IPS-15b (cell line): ENCODE results near the gene ZNF324B.
"Not testable (repeated sequence)": the region's sequence is repeated elsewhere in the genome, so short reads cannot be mapped to it uniquely, and the experiment has no call there.

Source experiments
- H3K27me3 ChIP-seq: one replicate; pipeline ENCODE4 v1.6.1; 2013; ENCODE audit warnings: low read length; ENCODE audit not compliant: control insufficient read depth, insufficient read depth
- H3K36me3 ChIP-seq: one replicate; pipeline ENCODE4 v1.6.1; 2013; ENCODE audit warnings: low read length; ENCODE audit not compliant: control insufficient read depth, insufficient read depth
- H3K4me1 ChIP-seq: one replicate; pipeline ENCODE4 v1.6.1; 2013; ENCODE audit warnings: mild to moderate bottlenecking, low read length; ENCODE audit not compliant: control insufficient read depth, insufficient read depth
- H3K4me3 ChIP-seq: one replicate; pipeline ENCODE4 v1.5.1; 2013; ENCODE audit warnings: low read depth, low read length
- H3K9ac ChIP-seq: one replicate; pipeline ENCODE4 v1.6.1; 2013; ENCODE audit warnings: low read depth, mild to moderate bottlenecking, low read length
- H3K9me3 ChIP-seq: one replicate; pipeline ENCODE4 v1.6.1; 2013; ENCODE audit warnings: mild to moderate bottlenecking, low read length; ENCODE audit not compliant: control insufficient read depth, insufficient read depth

Gene ZNF324B

DNA sequence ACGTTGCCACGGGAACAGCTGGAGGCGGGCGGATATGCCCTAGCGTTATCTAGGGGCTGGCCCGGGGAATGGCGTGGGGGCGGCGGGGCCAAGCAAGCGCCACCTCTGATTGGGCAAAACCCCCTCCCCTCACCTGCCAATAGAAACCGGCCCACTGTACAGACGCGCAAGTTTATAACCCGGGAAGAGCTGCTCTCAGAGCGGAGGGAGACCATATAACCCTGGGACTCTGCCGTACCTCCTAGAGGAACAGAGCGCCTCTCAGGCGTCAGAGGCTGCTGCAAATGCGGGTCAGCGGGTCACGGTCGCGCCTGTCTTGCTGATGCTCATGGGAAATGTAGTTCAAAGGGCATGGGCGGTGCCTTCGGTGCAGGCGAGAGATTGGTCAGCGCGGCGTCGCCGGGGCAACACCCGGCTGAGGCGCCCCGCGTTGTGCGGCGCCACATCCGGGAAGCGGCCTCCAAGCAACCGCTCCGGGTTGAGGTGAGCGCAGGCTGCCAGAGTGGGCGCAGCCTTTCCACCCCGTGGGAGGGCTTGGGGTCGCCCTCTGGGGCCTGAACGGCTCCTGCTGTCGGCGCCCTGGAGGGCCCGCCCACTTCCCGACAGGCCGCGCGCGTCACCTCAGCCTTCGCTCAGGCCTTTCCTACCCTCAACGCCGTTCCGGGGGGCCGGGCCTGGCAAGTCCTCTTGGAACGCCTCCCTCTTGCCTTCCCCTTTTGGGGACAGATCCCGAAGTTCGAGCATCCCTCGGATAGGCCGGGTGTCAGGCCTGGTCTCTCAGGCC is 24.5 kb downstream of the ZNF324B start, which contains the start of gene ZNF446:
ZNF446 (plus strand) TSS at position 639 of the 784 bp plus-strand sequence. CDS start 867 bp downstream, outside the sequence.
- no peaks in the 10 kb centered on the region for H3K9me3 ChIP-seq
- no peaks in the 10 kb centered on the region for H3K27me3 ChIP-seq
- peaks cover 11% of the 10 kb centered on the region for H3K36me3 ChIP-seq

GRCh38 chr19:58476498-58477015 is 25.1 kb downstream of the ZNF324B start:
- Histone ChIP-seq H3K9ac (peak overlapping the region; percentile 85), H3K4me1 (peaks cover 2% of the 10 kb centered on the region), H3K27me3 (no peaks in the 10 kb centered on the region), H3K9me3 (no peaks in the 10 kb centered on the region), H3K36me3 (peaks cover 10% of the 10 kb centered on the region), H3K4me3 (peak overlapping the region; percentile 91)

More for the DNA sequence above, 24.5 kb downstream of the ZNF324B start, which contains the start of gene ZNF446:
- H3K4me1 ChIP-seq: peaks cover 2% of the 10 kb centered on the region
- H3K9ac ChIP-seq: peak within 1 kb of the TSS; percentile 85
- peak within 1 kb of the TSS; percentile 91 for H3K4me3 ChIP-seq

DNA sequence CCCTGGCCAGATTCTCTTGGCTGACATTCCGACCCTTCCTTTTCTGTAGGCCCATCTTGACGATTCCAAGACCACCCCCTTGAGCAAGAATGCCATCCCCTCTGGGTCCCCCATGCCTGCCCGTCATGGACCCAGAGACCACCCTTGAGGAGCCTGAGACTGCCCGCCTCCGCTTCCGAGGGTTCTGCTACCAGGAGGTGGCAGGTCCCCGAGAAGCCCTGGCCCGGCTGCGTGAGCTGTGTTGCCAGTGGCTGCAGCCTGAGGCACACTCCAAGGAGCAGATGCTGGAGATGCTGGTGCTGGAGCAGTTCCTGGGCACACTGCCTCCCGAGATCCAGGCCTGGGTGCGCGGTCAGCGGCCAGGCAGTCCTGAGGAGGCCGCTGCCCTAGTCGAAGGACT is 25.7 kb downstream of the ZNF324B start:
- Histone ChIP-seq H3K4me3 (peak overlapping the region; percentile 91), H3K27me3 (no peaks in the 10 kb centered on the region), H3K9ac (no peak overlapping the region), H3K9me3 (no peaks in the 10 kb centered on the region), H3K4me1 (peaks cover 2% of the 10 kb centered on the region), H3K36me3 (peaks cover 6% of the 10 kb centered on the region)

DNA sequence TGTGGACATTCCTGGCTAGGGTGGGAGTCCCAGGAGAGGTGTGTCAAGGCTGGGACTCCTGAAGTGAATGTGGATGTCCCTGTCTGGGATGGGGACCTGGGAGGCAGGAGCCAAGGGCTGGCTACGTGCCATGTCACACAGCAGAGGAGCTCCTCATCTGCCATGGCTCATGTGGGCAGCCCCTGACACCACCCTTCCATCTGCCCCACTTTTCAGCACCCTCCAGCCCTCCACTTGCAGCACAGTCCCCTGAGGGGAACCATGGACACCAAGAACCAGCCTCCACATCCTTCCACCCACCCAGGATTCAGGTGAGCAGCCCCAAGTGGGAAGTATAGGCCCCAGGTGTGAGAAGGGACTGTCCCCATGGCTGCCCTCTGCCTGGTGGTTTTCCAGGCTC is 26.4 kb downstream of the ZNF324B start:
- Histone ChIP-seq H3K36me3 (peaks cover 3% of the 10 kb centered on the region), H3K9ac (no peak overlapping the region), H3K4me1 (peaks cover 2% of the 10 kb centered on the region), H3K4me3 (no peak overlapping the region), H3K27me3 (no peaks in the 10 kb centered on the region), H3K9me3 (no peaks in the 10 kb centered on the region)

- Histone ChIP-seq H3K9me3 (no peaks in the 10 kb centered on the region), H3K36me3 (peaks cover 3% of the 10 kb centered on the region), H3K27me3 (no peaks in the 10 kb centered on the region), H3K9ac (no peak overlapping the region), H3K4me1 (peaks cover 2% of the 10 kb centered on the region), H3K4me3 (no peak overlapping the region)
Observed at GRCh38 chr19:58479303-58479702, 27.9 kb downstream of the ZNF324B start.

DNA sequence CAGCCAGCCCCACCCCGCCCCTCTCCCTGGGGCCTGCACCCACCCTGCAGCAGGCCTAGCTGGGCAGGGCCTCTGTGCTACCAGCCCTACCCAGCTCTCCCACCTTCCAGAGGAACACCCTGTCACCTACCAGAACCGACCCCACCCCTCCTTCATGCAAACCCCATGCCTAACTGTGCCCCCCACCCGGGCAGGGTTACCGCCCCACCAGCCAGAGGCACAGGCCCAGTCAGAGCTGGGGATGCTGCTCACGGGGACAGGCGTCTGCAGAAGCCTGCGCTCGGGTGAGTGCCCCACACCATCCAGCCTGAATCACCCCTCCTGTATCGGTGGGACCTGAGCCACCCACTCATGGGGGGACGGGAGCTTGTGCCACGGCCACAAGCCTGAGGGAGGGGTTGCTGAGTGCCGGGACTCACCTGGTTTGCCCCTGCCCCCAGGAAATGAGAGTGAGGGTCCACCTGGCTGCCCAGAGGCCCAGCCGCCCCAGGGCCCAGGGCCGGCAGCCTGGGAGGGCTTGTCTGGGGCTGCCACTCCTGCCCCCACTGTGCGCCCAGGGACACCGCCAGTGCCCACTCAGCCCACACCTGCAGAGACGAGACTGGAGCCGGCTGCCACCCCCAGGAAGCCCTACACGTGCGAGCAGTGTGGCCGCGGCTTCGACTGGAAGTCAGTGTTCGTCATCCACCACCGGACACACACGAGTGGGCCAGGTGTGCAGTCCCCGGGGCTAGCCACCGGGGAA is 28.5 kb downstream of the ZNF324B start:
- no peaks in the 10 kb centered on the region for H3K27me3 ChIP-seq
- no peak overlapping the region for H3K4me3 ChIP-seq
- H3K9me3 ChIP-seq: no peaks in the 10 kb centered on the region
- H3K4me1 ChIP-seq: peaks cover 2% of the 10 kb centered on the region
- H3K36me3 ChIP-seq: peaks cover 3% of the 10 kb centered on the region
- H3K9ac ChIP-seq: no peak overlapping the region

DNA sequence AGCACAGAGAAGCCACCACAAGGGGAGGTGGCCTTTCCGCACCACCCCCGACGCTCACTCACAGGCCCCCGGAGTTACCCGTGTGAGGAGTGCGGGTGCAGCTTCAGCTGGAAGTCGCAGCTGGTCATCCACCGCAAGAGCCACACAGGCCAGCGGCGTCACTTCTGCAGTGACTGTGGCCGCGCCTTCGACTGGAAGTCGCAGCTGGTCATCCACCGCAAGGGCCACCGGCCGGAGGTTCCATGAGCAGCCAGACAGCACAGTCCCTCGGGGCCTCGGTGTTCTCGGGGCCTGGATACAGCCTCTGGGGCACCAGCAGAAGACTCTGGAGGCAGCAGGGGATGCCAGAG is 29.0 kb downstream of the ZNF324B start:
- Histone ChIP-seq H3K4me3 (no peak overlapping the region), H3K9me3 (no peaks in the 10 kb centered on the region), H3K27me3 (no peaks in the 10 kb centered on the region), H3K4me1 (peaks cover 2% of the 10 kb centered on the region), H3K9ac (no peak overlapping the region), H3K36me3 (peaks cover 3% of the 10 kb centered on the region)

- peaks cover 2% of the 10 kb centered on the region for H3K4me1 ChIP-seq
- no peaks in the 10 kb centered on the region for H3K27me3 ChIP-seq
- H3K36me3 ChIP-seq: peaks cover 3% of the 10 kb centered on the region
- H3K4me3 ChIP-seq: no peak overlapping the region
- H3K9me3 ChIP-seq: no peaks in the 10 kb centered on the region
- no peak overlapping the region for H3K9ac ChIP-seq
Observed at GRCh38 chr19:58480831-58481230, 29.4 kb downstream of the ZNF324B start.

DNA sequence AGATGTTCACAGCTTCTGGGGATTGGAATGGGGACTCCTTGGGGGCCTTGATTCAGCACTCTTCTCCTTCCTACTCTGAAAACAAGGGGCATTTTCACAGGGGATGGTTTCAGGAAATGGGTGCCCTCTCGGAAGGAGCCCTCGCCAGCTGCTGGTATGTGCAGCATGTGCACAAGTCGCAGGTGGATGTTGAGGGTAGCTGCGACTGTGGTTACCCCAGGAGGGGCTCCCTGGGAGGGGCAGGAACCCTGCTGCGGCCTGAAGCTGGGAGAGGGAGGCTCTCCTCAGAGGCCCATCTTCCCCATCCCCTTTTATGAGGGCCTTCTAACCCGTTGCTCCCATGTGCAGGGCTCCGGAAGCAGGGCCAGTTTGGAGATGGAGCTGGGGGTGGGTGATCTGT is 30.9 kb downstream of the ZNF324B start:
- Histone ChIP-seq H3K4me3 (no peak overlapping the region), H3K9ac (no peak overlapping the region), H3K36me3 (peaks cover 3% of the 10 kb centered on the region), H3K9me3 (no peaks in the 10 kb centered on the region), H3K4me1 (no peaks in the 10 kb centered on the region), H3K27me3 (no peaks in the 10 kb centered on the region)

DNA sequence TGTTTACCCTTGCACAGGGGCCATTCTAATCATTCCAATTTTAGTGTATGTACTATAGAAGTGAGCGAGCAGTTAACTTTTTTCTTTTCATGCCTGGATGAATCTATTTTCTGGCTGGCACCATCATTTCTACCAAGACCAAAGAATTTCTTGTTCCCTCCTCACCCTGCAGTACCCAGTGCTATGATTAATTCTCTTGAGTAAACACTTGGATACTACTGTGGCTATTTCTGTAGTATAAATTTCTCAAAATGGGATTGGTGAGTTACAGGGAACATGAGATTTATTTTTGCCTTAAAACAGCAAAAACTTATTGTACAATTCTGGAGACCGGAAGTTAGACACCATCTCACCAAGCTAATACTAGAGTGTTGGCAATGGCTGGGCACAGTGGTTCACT is 32.4 kb downstream of the ZNF324B start:
- Histone ChIP-seq H3K4me1 (no peaks in the 10 kb centered on the region), H3K4me3 (no peak overlapping the region), H3K27me3 (no peaks in the 10 kb centered on the region)

GRCh38 chr19:58484349-58484748 is 32.9 kb downstream of the ZNF324B start:
- H3K4me3 ChIP-seq, H3K36me3 ChIP-seq, H3K27me3 ChIP-seq, H3K4me1 ChIP-seq, H3K9ac ChIP-seq, H3K9me3 ChIP-seq: not testable (repeated sequence)

More for the DNA sequence above, 32.4 kb downstream of the ZNF324B start:
- H3K36me3 ChIP-seq: peaks cover 3% of the 10 kb centered on the region
- H3K9me3 ChIP-seq: no peaks in the 10 kb centered on the region
- H3K9ac ChIP-seq: no peak overlapping the region

GRCh38 chr19:58491393-58491792 is 40.0 kb downstream of the ZNF324B start:
- H3K27me3 ChIP-seq: no peaks in the 10 kb centered on the region
- no peaks in the 10 kb centered on the region for H3K9me3 ChIP-seq
- H3K36me3 ChIP-seq: no peaks in the 10 kb centered on the region
- no peaks in the 10 kb centered on the region for H3K4me1 ChIP-seq
- H3K4me3 ChIP-seq: no peak overlapping the region
- H3K9ac ChIP-seq: no peak overlapping the region
